Measurements from ENCODE around the gene DHX30.
"Not testable (repeated sequence)": the region's sequence is repeated elsewhere in the genome, so short reads cannot be mapped to it uniquely, and the experiment has no call there.

DHX30 gene

GRCh38 chr3:47802734-47803479, at the start of gene DHX30:
DHX30 (plus strand) TSS chr3:47803138; CDS start chr3:47810684, 7,546 bp downstream.
- in situ Hi-C loops (cut with MboI; ENCODE audit: low pct_unique_long_range_greater_than_20kb, low sequenced_read_pairs), result no loop called here
- DNase-seq, result peak; percentile 86

- in situ Hi-C loops (cut with MboI; ENCODE audit: low pct_unique_long_range_greater_than_20kb, low sequenced_read_pairs), result no loop called here
- no peak for DNase-seq
Observed at GRCh38 chr3:47758261-47759025, 44.5 kb upstream of the DHX30 start.

GRCh38 chr3:47760207-47760606, 42.7 kb upstream of the DHX30 start:
- in situ Hi-C loops (cut with MboI; ENCODE audit: low pct_unique_long_range_greater_than_20kb, low sequenced_read_pairs); DNase-seq: not testable (repeated sequence)

GRCh38 chr3:47761046-47761445, 41.9 kb upstream of the DHX30 start:
- DNase-seq, result no peak
- in situ Hi-C loops (cut with MboI; ENCODE audit: low pct_unique_long_range_greater_than_20kb, low sequenced_read_pairs), result no loop called here

- in situ Hi-C loops (cut with MboI; ENCODE audit: low pct_unique_long_range_greater_than_20kb, low sequenced_read_pairs), result no loop called here
- no peak for DNase-seq
Observed at GRCh38 chr3:47762233-47762632, 40.7 kb upstream of the DHX30 start.

- no peak for DNase-seq
- in situ Hi-C loops (cut with MboI; ENCODE audit: low pct_unique_long_range_greater_than_20kb, low sequenced_read_pairs), result no loop called here
Observed at GRCh38 chr3:47766186-47766585, 36.8 kb upstream of the DHX30 start.

GRCh38 chr3:47772047-47772446, 30.9 kb upstream of the DHX30 start:
- no peak for DNase-seq
- in situ Hi-C loops (cut with MboI; ENCODE audit: low pct_unique_long_range_greater_than_20kb, low sequenced_read_pairs), result no loop called here

- no peak for DNase-seq
- in situ Hi-C loops (cut with MboI; ENCODE audit: low pct_unique_long_range_greater_than_20kb, low sequenced_read_pairs), result no loop called here
Observed at GRCh38 chr3:47772788-47773187, 30.1 kb upstream of the DHX30 start.

GRCh38 chr3:47778746-47779145, 24.2 kb upstream of the DHX30 start:
- DNase-seq, result no peak
- in situ Hi-C loops (cut with MboI; ENCODE audit: low pct_unique_long_range_greater_than_20kb, low sequenced_read_pairs), result no loop called here

- peak; percentile 65 for DNase-seq
- in situ Hi-C loops (cut with MboI; ENCODE audit: low pct_unique_long_range_greater_than_20kb, low sequenced_read_pairs), result no loop called here
Observed at GRCh38 chr3:47780741-47781684, 21.9 kb upstream of the DHX30 start.

GRCh38 chr3:47781685-47782445, 21.1 kb upstream of the DHX30 start, which contains the start of gene SMARCC1:
SMARCC1 (minus strand) TSS chr3:47781893; CDS start chr3:47781797, 96 bp downstream.
- DNase-seq, result peak; percentile 95
- in situ Hi-C loops (cut with MboI; ENCODE audit: low pct_unique_long_range_greater_than_20kb, low sequenced_read_pairs), result no loop called here

- peak; percentile 20 for DNase-seq
- in situ Hi-C loops (cut with MboI; ENCODE audit: low pct_unique_long_range_greater_than_20kb, low sequenced_read_pairs), result no loop called here
Observed at GRCh38 chr3:47782446-47783308, 20.3 kb upstream of the DHX30 start.

- in situ Hi-C loops (cut with MboI; ENCODE audit: low pct_unique_long_range_greater_than_20kb, low sequenced_read_pairs), result no loop called here
- no peak for DNase-seq
Observed at GRCh38 chr3:47783673-47784072, 19.3 kb upstream of the DHX30 start.

GRCh38 chr3:47791193-47791855, 11.6 kb upstream of the DHX30 start:
- in situ Hi-C loops (cut with MboI; ENCODE audit: low pct_unique_long_range_greater_than_20kb, low sequenced_read_pairs), result no loop called here
- peak; percentile 35 for DNase-seq

GRCh38 chr3:47792699-47793098, 10.2 kb upstream of the DHX30 start:
- in situ Hi-C loops (cut with MboI; ENCODE audit: low pct_unique_long_range_greater_than_20kb, low sequenced_read_pairs), result no loop called here
- no peak for DNase-seq

- in situ Hi-C loops (cut with MboI; ENCODE audit: low pct_unique_long_range_greater_than_20kb, low sequenced_read_pairs), result no loop called here
- no peak for DNase-seq
Observed at GRCh38 chr3:47794544-47794943, 8.4 kb upstream of the DHX30 start.

- in situ Hi-C loops (cut with MboI; ENCODE audit: low pct_unique_long_range_greater_than_20kb, low sequenced_read_pairs), result no loop called here
- peak; percentile 20 for DNase-seq
Observed at GRCh38 chr3:47799733-47800132, 3.2 kb upstream of the DHX30 start.
